PC-9 (cell line): ENCODE results near the gene MYOM1. TPM values are rescaled to one million over a fixed set of nuclear protein-coding genes. Genes with fewer than 3 reads are reported as not detected.

Source experiments
- BruUV-seq: library from RNA; stranded (reverse); fragments of 400-500 nt; replicated peaks from 2 replicates; lab custom pipeline; 2021; lab: Mats Ljungman, UMichigan
- CTCF ChIA-PET: fragments of 300-600 bp; sonication (Branson Sonifier 250); formaldehyde crosslinking; loops from one replicate; lab custom pipeline; 2022; ENCODE audit warnings: antibody characterized with exemption; lab: Charles Lee
- POLR2A ChIA-PET: fragments of 300-600 bp; sonication (Branson Sonifier 250); formaldehyde crosslinking; loops from one replicate; lab custom pipeline; 2022; ENCODE audit warnings: antibody characterized with exemption; ENCODE audit not compliant: unreplicated experiment; lab: Charles Lee
- DNase-seq, 2 experiments: peaks; one replicate each; pipeline versions ENCODE4 v3.0.0 to v3.0.0-alpha.2; 2015 to 2022; ENCODE audit warnings: mixed read lengths in 1 of 2
- H2AFZ ChIP-seq: fragments of 200-600 bp; sonication (generic); 2 replicates; pipeline ENCODE4 v1.8.1; 2017; ENCODE audit warnings: antibody characterized with exemption
- H3F3A ChIP-seq: fragments of 200-600 bp; sonication (generic); 2 replicates; pipeline ENCODE4 v1.8.1; 2017; ENCODE audit warnings: antibody characterized with exemption, mild to moderate bottlenecking, low read depth; ENCODE audit not compliant: insufficient read depth
- H3K27ac ChIP-seq: fragments of 200-600 bp; sonication (generic); 2 replicates; pipeline ENCODE4 v1.6.1; 2016; ENCODE audit warnings: mixed run types
- H3K27me3 ChIP-seq: fragments of 200-600 bp; sonication (generic); 2 replicates; pipeline ENCODE4 v1.6.1; 2016; ENCODE audit warnings: low read depth, mixed run types; ENCODE audit not compliant: insufficient read depth
- H3K36me3 ChIP-seq: fragments of 200-600 bp; sonication (generic); 2 replicates; pipeline ENCODE4 v1.6.1; 2016; ENCODE audit warnings: low read depth, mixed run types
- H3K4me1 ChIP-seq: fragments of 200-600 bp; sonication (generic); replicated peaks from 2 replicates; pipeline ENCODE4 v1.6.1; 2016; ENCODE audit warnings: mixed run types; ENCODE audit not compliant: insufficient read depth
- H3K4me2 ChIP-seq: fragments of 200-600 bp; sonication (generic); 2 replicates; pipeline ENCODE4 v1.6.1; 2017; ENCODE audit warnings: mixed run types
- H3K4me3 ChIP-seq: fragments of 200-600 bp; sonication (generic); 2 replicates; pipeline ENCODE4 v1.6.1; 2016; ENCODE audit warnings: mixed run types
- H3K79me2 ChIP-seq: fragments of 200-600 bp; sonication (generic); 2 replicates; pipeline ENCODE4 v1.6.1; 2017; ENCODE audit warnings: low read depth, mixed run types
- H3K9me2 ChIP-seq: fragments of 200-600 bp; sonication (generic); 2 replicates; pipeline ENCODE4 v1.8.1; 2017; ENCODE audit warnings: mild to moderate bottlenecking; ENCODE audit not compliant: insufficient read depth
- H3K9me3 ChIP-seq: fragments of 200-600 bp; sonication (generic); 2 replicates; pipeline ENCODE4 v1.8.1; 2016; ENCODE audit warnings: low read depth; ENCODE audit not compliant: insufficient read depth
- H4K20me1 ChIP-seq: fragments of 200-600 bp; sonication (generic); 2 replicates; pipeline ENCODE4 v1.8.1; 2017; ENCODE audit not compliant: insufficient read depth
- EZH2 ChIP-seq: fragments of 200-600 bp; sonication (generic); IDR thresholded peaks from 2 replicates; pipeline ENCODE4 v1.8.0; 2017; ENCODE audit warnings: antibody characterized with exemption, low read depth
- intact Hi-C: fragments of 100-400 bp; cut with micrococcal nuclease; formaldehyde crosslinking; loops from one replicate; pipeline ENCODE4 v1.10.0; 2022; ENCODE audit not compliant: unreplicated experiment
- total RNA-seq: library from RNA; stranded (reverse); gene quantifications from 2 replicates; pipeline ENCODE4 v1.2.3, GENCODE V29; 2021
- TF ChIP-seq, protein P1 (sequence below): fragments of 200-600 bp; sonication (generic); conservative IDR thresholded peaks from 2 replicates; pipeline ENCODE4 v1.6.1; 2017; ENCODE audit warnings: mixed run types, antibody characterized with exemption, mild to moderate bottlenecking, moderate library complexity

Gene MYOM1
- total RNA-seq, 1 experiment from 2014 or later, result 1.3 TPM

DNA sequence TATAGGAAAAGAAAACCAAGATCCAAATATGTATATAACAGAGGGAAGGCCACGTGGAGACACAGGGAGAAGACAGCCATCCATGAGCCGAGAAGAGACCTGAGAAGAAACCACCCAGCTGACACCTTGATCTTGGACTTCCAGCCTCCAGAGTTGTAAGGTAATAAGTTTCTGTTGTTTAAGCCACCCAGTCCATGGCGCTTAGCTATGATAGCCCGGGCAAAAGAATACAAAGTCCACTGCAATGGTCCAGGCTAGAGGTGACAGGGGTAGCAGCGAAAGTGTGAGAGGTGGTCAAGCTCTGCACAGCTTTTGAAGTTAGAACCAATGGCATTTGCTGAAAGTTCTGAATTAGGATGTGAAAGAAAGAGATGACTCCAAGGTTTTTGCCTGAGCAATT, 2.8 kb downstream of the MYOM1 start:
- Histone ChIP-seq H3K36me3 (no peaks in the 10 kb centered on the region), H3K4me1 (peaks cover 18% of the 10 kb centered on the region), H3K27me3 (no peaks in the 10 kb centered on the region), H3F3A (no peaks in the 10 kb centered on the region), H3K27ac (no peak overlapping the region), H4K20me1 (no peaks in the 10 kb centered on the region), H3K79me2 (no peaks in the 10 kb centered on the region), H3K4me3 (no peak overlapping the region), H3K9me3 (no peaks in the 10 kb centered on the region), H2AFZ (no peak overlapping the region), H3K9me2 (no peaks in the 10 kb centered on the region), H3K4me2 (no peak overlapping the region)
- BruUV-seq, result no TSS peak
- TF ChIP-seq, protein P1, sequence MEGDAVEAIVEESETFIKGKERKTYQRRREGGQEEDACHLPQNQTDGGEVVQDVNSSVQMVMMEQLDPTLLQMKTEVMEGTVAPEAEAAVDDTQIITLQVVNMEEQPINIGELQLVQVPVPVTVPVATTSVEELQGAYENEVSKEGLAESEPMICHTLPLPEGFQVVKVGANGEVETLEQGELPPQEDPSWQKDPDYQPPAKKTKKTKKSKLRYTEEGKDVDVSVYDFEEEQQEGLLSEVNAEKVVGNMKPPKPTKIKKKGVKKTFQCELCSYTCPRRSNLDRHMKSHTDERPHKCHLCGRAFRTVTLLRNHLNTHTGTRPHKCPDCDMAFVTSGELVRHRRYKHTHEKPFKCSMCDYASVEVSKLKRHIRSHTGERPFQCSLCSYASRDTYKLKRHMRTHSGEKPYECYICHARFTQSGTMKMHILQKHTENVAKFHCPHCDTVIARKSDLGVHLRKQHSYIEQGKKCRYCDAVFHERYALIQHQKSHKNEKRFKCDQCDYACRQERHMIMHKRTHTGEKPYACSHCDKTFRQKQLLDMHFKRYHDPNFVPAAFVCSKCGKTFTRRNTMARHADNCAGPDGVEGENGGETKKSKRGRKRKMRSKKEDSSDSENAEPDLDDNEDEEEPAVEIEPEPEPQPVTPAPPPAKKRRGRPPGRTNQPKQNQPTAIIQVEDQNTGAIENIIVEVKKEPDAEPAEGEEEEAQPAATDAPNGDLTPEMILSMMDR, result no peak
- no peak for TF ChIP-seq EZH2
- no peak for DNase-seq
- POLR2A ChIA-PET, result no interaction called here
- intact Hi-C loops, result no loop called here
- CTCF ChIA-PET, result no interaction called here

GRCh38 chr18:3214855-3215637, 4.7 kb downstream of the MYOM1 start:
- no peak overlapping the region for H2AFZ ChIP-seq
- H3K79me2 ChIP-seq, result no peaks in the 10 kb centered on the region
- H3K27me3 ChIP-seq, result no peaks in the 10 kb centered on the region
- H3K4me2 ChIP-seq, result no peak overlapping the region
- ChIA-PET CTCF (no interaction called here), POLR2A (no interaction called here)
- H4K20me1 ChIP-seq, result no peaks in the 10 kb centered on the region
- H3K9me2 ChIP-seq, result no peaks in the 10 kb centered on the region
- TF ChIP-seq, protein P1, result no peak
- H3K27ac ChIP-seq, result no peak overlapping the region
- intact Hi-C loops, result no loop called here
- peaks cover 25% of the 10 kb centered on the region for H3K4me1 ChIP-seq
- BruUV-seq, result no TSS peak
- no peak for DNase-seq
- H3K36me3 ChIP-seq, result no peaks in the 10 kb centered on the region
- H3K4me3 ChIP-seq, result no peak overlapping the region
- H3K9me3 ChIP-seq, result no peaks in the 10 kb centered on the region
- no peaks in the 10 kb centered on the region for H3F3A ChIP-seq

- TF ChIP-seq EZH2, result no peak
- TF ChIP-seq, protein P1, result no peak
- DNase-seq, result no peak
- no peaks in the 10 kb centered on the region for H3K79me2 ChIP-seq
- H3K9me2 ChIP-seq, result no peaks in the 10 kb centered on the region
- H4K20me1 ChIP-seq, result no peaks in the 10 kb centered on the region
- intact Hi-C loops, result no loop called here
- H3K4me2 ChIP-seq, result no peak overlapping the region
- ChIA-PET POLR2A (interaction anchor here (0.6 kb wide), 1 partner anchor 10 kb away, joined by 12 read pairs; no protein-coding TSS in a partner anchor), CTCF (interaction anchor here (0.5 kb wide), 1 partner anchor 18 kb away, joined by 3 read pairs; no protein-coding TSS in a partner anchor)
- no TSS peak for BruUV-seq
- no peaks in the 10 kb centered on the region for H3F3A ChIP-seq
- H3K4me3 ChIP-seq, result no peak overlapping the region
- H3K27ac ChIP-seq, result no peak overlapping the region
- H3K27me3 ChIP-seq, result no peaks in the 10 kb centered on the region
- no peaks in the 10 kb centered on the region for H3K36me3 ChIP-seq
- H3K9me3 ChIP-seq, result no peaks in the 10 kb centered on the region
- H3K4me1 ChIP-seq, result peaks cover 34% of the 10 kb centered on the region
- H2AFZ ChIP-seq, result no peak overlapping the region; the same call in 1 of the 2 replicates
Observed at GRCh38 chr18:3213300-3214059, 6.3 kb downstream of the MYOM1 start.
